ENCODE results near the gene P2RY6. TPM values are rescaled to one million over a fixed set of nuclear protein-coding genes. Genes with fewer than 3 reads are reported as not detected.

The P2RY6 gene
- total RNA-seq, 1 experiment from 2014 or later, result not detected

DNA sequence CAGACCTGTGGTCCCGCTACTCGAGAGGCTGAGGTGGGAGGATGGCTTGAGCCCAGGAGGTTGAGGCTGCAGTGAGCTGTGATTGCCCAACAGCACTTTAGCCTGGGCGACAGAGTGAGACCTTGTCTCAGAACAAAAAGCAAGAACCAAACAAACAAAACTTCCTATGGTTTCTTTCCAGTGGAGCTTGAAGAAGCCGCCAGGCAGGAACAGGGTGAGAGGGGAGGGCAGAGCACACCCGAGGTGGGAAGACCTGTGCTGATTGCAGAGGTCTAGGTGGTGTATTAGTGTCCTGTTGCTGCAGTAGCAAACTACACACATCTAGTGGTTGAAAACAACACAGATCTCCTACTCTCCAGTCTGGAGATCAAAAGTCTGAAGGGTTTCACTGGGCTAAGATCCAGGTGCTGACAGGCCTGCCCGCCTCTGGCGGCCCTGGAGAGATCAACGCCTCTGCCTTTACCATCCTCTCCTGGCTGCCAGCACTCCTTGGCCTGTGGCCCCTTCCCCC, 46.4 kb downstream of the P2RY6 start:
- Histone ChIP-seq H3K9ac (ENCODE audit: extremely low read depth, insufficient read length, low read length) (no peak overlapping the region), H3K4ac (ENCODE audit: low read depth, low read length) (no peak overlapping the region), H3K79me1 (ENCODE audit: insufficient read depth, low read depth, low read length, poor library complexity, severe bottlenecking) (no peaks in the 10 kb centered on the region), H3K23ac (ENCODE audit: insufficient read length, low read depth, low read length) (no peak overlapping the region), H3K9me3 (ENCODE audit: control insufficient read depth, low read depth, low read length) (no peaks in the 10 kb centered on the region), H3K79me2 (ENCODE audit: insufficient read depth, low read length) (no peaks in the 10 kb centered on the region), H4K91ac (ENCODE audit: insufficient read length, low read depth, low read length) (no peak overlapping the region), H3T11ph (ENCODE audit: low read length) (no peak overlapping the region), H4K20me1 (ENCODE audit: control insufficient read depth, insufficient read depth, insufficient read length) (no peaks in the 10 kb centered on the region), H4K5ac (ENCODE audit: insufficient read length, low read depth, low read length) (no peak overlapping the region), H3K56ac (ENCODE audit: insufficient read length, low read depth, low read length) (no peak overlapping the region), H2AFZ (ENCODE audit: low read length) (no peak overlapping the region), H2AK5ac (ENCODE audit: insufficient read length, low read length) (no peak overlapping the region), H3K18ac (ENCODE audit: insufficient read length, low read depth, low read length) (no peak overlapping the region), H3K4me2 (ENCODE audit: insufficient read depth, insufficient read length, low read length) (no peak overlapping the region), H4K8ac (replicated peaks; ENCODE audit: insufficient read length, low read depth, low read length) (no peak overlapping the region), H2BK5ac (ENCODE audit: insufficient read length, low read length) (no peak overlapping the region), H2BK20ac (ENCODE audit: low read depth, low read length, poor library complexity, severe bottlenecking) (no peak overlapping the region), H2BK12ac (ENCODE audit: insufficient read length, low read depth, low read length) (no peak overlapping the region), H3K27me3 (ENCODE audit: insufficient read depth, low read length) (no peaks in the 10 kb centered on the region), H2BK15ac (ENCODE audit: low read depth, low read length) (no peak overlapping the region), H3K23me2 (ENCODE audit: insufficient read length, low read depth, low read length, poor library complexity, severe bottlenecking) (no peaks in the 10 kb centered on the region), H3K27ac (ENCODE audit: insufficient read length, low read depth, low read length) (no peak overlapping the region), H3K14ac (ENCODE audit: insufficient read depth, low read length) (no peak overlapping the region), H3K4me1 (ENCODE audit: insufficient read depth, low read length) (0 out of 2 replicates have a peak, but pooled peaks cover 7% of the 10 kb centered on the region), H2BK120ac (ENCODE audit: low read depth, low read length, poor library complexity, severe bottlenecking) (no peak overlapping the region)
- no peaks in the 10 kb centered on the region for H3K9me3 Mint-ChIP-seq
- H3K36me3 Mint-ChIP-seq (ENCODE audit: insufficient read depth in 1 of 3, low read depth in 3 of 3), result peaks cover 0 to 11% (median 2%) of the 10 kb centered on the region in 3 experiments; a peak in 3 of 7 replicates
- WGBS (ENCODE audit: extremely low coverage, insufficient read length, low lambda C conversion rate), result no CpG with 5 or more reads among the region's 8 CpGs
- no peak overlapping the region for H3K27ac Mint-ChIP-seq
- H3K27me3 Mint-ChIP-seq (ENCODE audit: low read depth), result peaks cover 14% of the 10 kb centered on the region
- no peak overlapping the region for H3K4me3 Mint-ChIP-seq
- H3K4me1 Mint-ChIP-seq, result peaks cover 27 to 45% of the 10 kb centered on the region in 2 experiments
- no peak for TF ChIP-seq CTCF (conservative IDR thresholded peaks at IDR 0.05)
- DNase-seq, result no peak

All from H9 (cell line).